B cell (primary cell): ENCODE results near the gene ZNF506.

Experiments
- EZH2 ChIP-seq: IDR thresholded peaks from 2 replicates; pipeline ENCODE4 v1.6.1; 2012; ENCODE audit warnings: borderline replicate concordance, low read depth, mild to moderate bottlenecking, moderate library complexity, low read length; ENCODE audit not compliant: insufficient read depth, poor library complexity, severe bottlenecking
- TF ChIP-seq, protein P1 (sequence below): fragments of 200-600 bp; IDR thresholded peaks from one replicate; pipeline ENCODE4 v1.8.0; 2022; ENCODE audit warnings: antibody characterized with exemption, mild to moderate bottlenecking

DNA sequence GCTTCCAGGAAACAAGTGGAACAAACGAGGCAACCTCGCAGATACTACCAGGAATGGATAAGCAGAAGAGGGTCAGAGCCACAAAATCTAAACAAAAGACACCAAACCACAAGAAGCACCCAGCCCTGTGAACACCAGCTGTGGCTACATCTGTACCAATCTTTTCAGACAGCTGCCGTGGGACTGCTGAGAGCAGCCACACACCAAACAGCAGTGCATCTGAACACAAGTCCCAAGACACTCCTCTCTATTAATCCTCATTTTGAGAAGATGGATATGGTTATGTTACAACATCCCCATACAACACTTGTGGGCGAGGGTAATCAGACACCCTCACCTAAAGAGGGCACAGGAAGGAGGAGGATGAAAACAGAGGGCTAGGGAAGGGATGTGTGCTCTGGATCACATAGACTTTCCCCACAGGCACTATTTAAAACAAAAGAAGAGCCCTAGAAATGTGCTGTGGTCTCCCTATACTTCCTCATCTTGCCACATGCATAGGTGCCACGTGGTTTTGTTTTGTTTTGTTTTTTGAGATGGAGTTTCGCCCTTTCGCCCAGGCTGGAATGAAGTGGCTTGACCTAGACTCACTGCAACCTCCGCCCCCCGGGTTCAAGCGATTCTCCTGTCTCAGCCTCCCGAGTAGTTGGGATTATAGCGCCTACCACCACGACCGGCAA, 47.1 kb downstream of the ZNF506 start:
- TF ChIP-seq, protein P1, sequence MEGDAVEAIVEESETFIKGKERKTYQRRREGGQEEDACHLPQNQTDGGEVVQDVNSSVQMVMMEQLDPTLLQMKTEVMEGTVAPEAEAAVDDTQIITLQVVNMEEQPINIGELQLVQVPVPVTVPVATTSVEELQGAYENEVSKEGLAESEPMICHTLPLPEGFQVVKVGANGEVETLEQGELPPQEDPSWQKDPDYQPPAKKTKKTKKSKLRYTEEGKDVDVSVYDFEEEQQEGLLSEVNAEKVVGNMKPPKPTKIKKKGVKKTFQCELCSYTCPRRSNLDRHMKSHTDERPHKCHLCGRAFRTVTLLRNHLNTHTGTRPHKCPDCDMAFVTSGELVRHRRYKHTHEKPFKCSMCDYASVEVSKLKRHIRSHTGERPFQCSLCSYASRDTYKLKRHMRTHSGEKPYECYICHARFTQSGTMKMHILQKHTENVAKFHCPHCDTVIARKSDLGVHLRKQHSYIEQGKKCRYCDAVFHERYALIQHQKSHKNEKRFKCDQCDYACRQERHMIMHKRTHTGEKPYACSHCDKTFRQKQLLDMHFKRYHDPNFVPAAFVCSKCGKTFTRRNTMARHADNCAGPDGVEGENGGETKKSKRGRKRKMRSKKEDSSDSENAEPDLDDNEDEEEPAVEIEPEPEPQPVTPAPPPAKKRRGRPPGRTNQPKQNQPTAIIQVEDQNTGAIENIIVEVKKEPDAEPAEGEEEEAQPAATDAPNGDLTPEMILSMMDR, result no peak
- TF ChIP-seq EZH2, result no peak
